Measurements from ENCODE around the gene SGMS1.
"Not testable (repeated sequence)": the region's sequence is repeated elsewhere in the genome, so short reads cannot be mapped to it uniquely, and the experiment has no call there.

Gene SGMS1

GRCh38 chr10:50623663-50624412 is at the start of gene SGMS1:
Gene SGMS1 (minus strand): TSS chr10:50623956. CDS start chr10:50344114, 279,842 bp downstream.
- DNase-seq (ENCODE audit: low spot score), result peak; percentile 91

- DNase-seq (ENCODE audit: low spot score), result not testable (repeated sequence)
These were observed 48.4 kb upstream of the SGMS1 start for GRCh38 chr10:50672152-50672551.

GRCh38 chr10:50671645-50672044 is 47.9 kb upstream of the SGMS1 start:
- not testable (repeated sequence) for DNase-seq (ENCODE audit: low spot score)

GRCh38 chr10:50669957-50670356 is 46.2 kb upstream of the SGMS1 start:
- DNase-seq (ENCODE audit: low spot score), result not testable (repeated sequence)

DNA sequence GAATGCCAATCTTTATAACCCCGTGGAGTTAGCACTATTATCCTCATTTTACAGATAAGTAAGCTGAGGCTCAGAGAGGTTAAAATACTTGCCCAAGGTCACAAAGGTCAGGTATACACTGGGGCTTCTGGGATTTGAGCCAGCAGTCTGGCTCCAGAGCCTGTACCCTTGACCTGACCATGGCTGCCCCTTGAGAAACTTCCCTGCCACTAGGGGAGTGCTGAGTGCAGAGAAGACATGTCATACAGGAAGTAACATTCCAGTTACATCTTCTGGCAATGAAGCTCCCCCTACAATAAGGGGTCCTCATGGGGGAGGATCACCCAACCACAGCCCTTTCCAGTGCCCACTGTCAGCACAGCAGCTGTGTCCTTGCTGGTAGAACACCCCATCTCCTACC is 43.6 kb upstream of the SGMS1 start:
- not testable (repeated sequence) for DNase-seq (ENCODE audit: low spot score)

- not testable (repeated sequence) for DNase-seq (ENCODE audit: low spot score)
These were observed 38.7 kb upstream of the SGMS1 start for GRCh38 chr10:50662420-50662819.

GRCh38 chr10:50661563-50661962 is 37.8 kb upstream of the SGMS1 start:
- DNase-seq (ENCODE audit: low spot score), result not testable (repeated sequence)

DNA sequence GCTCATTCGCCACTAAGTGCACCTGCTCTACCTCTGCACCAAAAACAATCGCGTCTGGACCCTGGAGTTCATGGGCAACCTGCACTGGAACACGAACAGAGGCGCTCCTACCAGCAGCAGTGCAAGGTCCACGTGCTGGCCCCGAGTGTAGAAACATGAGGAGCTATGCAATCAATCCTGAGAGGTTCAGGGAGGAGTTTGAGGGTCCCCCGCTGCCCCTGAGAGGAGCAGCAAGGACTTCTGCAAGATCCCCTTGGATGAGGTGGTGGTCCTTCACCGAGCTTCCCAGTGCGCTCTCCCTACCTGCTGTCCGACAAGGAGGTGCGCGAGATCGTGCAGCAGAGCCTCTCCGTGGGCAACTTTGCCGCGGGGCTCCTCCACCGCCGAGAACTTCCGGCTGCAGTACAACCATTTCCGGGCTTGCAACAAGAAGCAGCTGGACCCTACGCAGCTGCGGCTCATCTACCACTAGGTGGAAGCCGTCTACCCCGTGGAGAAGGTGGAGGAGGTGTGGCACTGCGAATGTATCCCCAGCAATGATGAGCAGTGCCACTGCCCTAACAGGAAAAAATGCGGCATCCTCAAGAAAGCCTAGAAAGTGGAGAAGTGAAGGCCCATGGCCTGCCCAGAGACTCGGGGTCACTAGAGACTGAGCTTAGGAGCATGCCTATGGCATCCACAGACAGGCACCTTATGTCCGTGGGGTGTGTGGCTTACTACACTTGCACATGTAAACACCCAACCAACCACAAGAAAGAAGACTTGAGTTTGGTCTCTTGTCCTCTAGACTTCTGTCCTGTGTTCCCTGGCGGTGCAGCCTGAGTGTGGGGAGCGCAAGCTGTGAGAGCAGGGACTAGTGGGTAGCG is 36.3 kb upstream of the SGMS1 start:
- DNase-seq (ENCODE audit: low spot score), result not testable (repeated sequence)

DNA sequence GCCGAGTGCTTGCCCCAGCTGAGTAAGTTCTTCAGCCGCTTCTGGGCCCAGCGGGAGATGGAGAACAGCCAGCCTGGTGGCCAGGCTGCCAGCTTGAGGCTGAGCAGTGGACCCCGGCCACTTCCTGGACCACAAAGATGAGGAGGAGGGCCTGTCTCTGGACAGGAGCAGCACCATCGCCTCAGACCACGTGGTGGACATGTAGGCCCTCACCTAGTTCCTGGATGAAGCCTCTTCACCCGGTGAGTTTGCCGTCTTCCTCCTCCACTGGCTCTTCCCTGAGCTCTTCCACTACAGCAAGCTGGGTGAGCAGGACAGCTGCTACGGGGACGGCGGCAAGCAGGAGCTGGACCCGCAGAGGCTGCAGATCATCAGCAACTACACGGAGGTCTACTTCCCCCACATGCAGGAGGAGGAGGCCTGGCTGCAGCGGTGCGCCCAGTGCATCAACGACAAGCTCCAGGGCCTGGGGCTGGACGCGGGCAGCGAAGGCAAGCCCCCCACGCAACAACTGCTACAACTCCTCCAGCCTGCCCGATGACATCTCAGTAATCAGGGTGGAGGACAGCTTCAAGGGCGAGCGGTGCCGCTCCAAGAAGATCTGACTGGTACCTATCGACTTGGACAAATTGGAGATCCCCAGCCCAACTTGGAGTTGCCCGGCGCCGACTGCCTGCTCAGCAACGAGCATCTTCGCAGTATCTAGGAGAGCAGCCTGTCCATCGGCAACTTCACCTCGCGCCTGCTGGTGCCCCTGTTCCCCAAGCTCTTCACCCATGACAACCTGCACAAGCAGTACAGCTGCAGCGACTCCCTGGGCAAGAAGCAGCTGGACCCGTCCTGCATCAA is 35.5 kb upstream of the SGMS1 start:
- DNase-seq (ENCODE audit: low spot score), result not testable (repeated sequence)

DNA sequence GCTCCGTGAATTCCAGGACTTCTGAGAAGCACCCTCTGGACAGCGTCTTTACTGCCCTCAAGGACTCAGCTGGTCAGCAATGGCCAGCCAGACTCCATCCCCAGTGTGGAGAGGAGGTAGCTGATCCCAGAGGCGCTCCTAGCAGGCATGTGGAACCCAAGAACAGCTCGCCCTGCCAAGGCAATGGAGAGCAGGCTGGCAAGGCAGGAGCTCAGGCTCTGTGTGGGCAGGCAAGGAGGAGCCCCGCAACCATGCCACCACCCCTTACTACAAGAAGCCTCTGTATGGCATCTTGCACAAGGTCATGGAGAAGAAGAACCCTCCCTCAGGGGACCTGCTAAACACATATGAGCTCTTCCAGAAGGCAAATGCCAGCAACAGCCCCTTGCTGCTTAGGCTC is 34.4 kb upstream of the SGMS1 start:
- no peak for DNase-seq (ENCODE audit: low spot score)

GRCh38 chr10:50653758-50654157 is 30.0 kb upstream of the SGMS1 start:
- no peak for DNase-seq (ENCODE audit: low spot score)

DNA sequence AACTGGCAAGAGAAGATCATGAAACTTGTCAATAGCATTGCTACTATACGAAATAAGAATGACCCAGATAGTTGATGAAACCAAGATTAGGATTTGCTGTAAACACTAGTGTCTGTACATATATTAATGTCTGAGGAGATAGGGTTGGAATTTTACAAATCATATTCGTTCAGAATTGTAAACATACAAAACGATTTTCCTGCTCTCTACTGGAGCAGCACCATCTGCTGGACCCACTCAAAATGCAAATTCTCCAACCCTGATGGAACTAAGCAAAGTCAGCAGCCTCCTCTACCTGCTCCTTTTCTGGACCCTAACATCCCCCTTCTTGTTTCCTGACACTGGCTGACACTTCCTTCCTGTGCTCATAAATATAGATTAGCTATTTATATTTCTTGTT is 29.4 kb upstream of the SGMS1 start:
- peak; percentile 11 for DNase-seq (ENCODE audit: low spot score)

GRCh38 chr10:50651808-50652207 is 28.1 kb upstream of the SGMS1 start:
- no peak for DNase-seq (ENCODE audit: low spot score)

DNA sequence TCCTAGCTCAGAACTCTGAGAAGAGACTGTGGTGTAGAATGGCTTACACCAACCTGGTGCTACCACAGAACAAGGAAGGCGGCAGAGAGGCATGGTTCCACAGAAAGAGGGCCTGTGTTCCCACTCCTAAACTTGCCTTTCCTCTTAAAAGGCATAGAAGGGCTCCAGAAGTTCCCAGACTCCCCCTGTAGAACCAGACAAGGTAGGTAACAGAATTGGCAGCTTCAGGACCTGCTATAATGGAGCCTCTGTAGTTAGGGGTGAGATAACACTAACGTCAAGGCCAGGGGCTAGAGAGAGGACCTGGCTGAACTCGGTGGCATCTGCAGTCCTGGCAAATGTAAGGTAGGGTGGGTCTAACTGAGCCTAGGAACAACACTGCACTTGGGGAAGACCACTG is 26.7 kb upstream of the SGMS1 start:
- no peak for DNase-seq (ENCODE audit: low spot score)

DNA sequence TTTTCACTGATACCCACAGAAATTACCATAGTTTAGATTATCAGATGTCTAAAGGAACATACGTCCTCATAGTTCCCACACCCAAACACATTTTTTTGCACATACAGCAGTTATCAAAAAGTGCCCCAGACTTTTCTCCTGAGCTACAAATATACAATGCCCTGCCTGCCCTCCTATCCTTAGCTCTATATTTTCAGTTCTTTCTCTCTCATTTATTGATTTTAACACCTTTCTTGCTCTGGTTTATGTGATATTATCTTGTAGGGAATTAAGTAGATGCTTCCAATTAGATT is 25.1 kb upstream of the SGMS1 start:
- no peak for DNase-seq (ENCODE audit: low spot score)

DNA sequence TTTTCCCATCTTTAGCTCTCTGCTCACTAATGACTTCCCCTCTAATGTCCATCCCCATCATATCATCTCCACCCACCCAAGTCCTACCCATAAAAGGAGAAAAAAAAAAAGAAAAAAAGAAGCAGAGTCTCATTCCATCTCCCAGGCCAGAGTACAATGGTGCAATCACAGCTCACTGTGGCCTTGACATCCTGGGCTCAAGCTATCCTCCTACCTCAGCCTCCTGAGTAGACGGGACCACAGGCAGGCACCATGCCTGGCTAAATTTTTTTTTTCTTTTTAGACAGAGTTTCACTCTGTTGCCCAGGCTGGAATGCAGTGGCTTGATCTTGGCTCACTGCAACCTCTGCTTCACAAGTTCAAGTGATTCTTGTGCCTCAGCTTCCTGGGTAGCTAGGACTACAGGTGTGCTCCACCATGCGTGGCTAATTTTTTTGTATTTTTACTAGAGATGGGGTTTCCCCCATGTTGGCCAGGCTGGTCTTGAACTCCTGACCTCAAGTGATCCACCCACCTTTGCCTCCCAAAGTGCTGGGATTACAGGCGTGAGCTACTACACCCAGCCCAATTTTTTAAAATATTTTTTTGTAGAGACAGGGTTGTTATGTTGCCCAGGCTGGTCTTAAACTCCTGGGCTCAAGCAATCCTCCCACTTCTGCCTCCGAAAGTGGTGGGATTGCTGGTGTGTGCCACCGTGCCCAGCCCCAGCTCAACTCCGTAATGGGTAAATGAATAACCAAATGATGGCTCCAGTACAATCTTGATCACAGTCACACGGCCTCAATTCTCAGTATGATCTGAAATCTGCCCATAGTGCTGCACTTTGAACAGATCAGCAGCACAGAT is 24.6 kb upstream of the SGMS1 start:
- no peak for DNase-seq (ENCODE audit: low spot score)

- DNase-seq (ENCODE audit: low spot score), result not testable (repeated sequence)
These were observed 23.6 kb upstream of the SGMS1 start for GRCh38 chr10:50647350-50647749.

DNA sequence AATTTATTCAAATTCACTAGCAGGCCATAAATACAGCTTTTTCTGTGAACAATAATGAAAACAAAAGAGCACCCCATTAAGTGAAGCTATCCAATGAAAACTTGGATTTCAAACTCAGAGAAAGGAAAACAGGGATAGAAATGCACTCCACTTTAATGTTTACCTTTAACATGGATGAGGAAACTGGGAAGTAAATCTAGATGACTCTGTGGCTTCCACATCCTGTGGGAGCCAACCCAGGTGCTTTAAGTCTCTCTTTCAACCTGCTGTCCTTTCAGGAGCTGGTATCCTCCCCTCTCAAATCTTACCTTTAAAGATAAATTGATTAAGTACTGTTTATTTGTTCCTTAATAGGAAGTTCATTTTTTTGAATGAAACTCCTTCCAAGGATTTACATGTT is 21.5 kb upstream of the SGMS1 start:
- no peak for DNase-seq (ENCODE audit: low spot score)

DNA sequence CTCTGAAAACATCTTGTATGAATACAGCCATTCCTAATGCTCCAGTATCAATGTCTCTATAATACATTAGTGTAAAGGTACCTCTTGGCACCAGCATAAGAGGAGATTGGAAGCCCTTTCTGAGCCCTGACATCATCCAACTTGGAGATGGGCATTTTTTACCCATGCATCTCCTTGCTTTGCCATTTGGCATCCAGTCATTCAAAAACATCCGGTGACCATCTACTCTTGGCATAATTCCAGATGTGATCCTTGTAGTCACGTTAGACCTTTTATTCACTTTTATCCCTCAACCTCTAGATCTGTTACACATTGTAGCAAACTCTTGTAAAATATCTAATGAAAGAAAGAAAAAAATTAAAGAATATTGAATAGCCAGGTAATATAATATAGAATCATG is 17.9 kb upstream of the SGMS1 start:
- DNase-seq (ENCODE audit: low spot score), result no peak

DNA sequence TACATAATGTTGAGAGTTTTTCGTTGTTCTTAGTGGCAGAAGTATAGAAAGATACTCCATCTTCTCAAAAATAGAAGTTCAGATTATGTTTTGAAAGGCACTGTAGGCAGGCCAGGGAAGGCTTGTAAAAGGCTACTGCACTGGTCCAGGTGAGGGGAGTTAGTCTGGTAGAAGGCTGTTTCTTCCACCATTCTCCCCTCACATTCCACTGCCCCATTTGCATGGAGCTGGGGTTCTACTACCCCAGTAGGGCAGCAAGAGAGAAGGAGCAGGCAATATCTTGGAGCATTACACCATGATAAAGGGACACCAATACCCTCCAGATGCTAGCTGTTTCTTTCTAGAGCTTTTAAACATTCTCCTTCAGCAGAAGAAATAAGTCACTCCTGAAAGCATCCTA is 16.5 kb upstream of the SGMS1 start:
- no peak for DNase-seq (ENCODE audit: low spot score)

Measured in iPS-NIHi11 (cell line).